HG02943 (cell line): ENCODE results near the gene CLCN5.
"Not testable (repeated sequence)": the region's sequence is repeated elsewhere in the genome, so short reads cannot be mapped to it uniquely, and the experiment has no call there.

ENCODE experiments used
- ATAC-seq: cut with Tn5 transposase; IDR thresholded peaks from one replicate; pipeline ENCODE4 v1.9.1; 2021; ENCODE audit warnings: mild to moderate bottlenecking, low read depth, moderate library complexity; ENCODE audit not compliant: unreplicated experiment

Gene CLCN5

GRCh38 chrX:49993661-49994060 is 71.3 kb downstream of the CLCN5 start:
- no peak for ATAC-seq

- ATAC-seq = no peak
These were observed 72.8 kb downstream of the CLCN5 start for GRCh38 chrX:49995107-49995731.

- no peak for ATAC-seq
These were observed 73.5 kb downstream of the CLCN5 start for GRCh38 chrX:49995795-49996455.

GRCh38 chrX:49996474-49996873 is 74.1 kb downstream of the CLCN5 start:
- no peak for ATAC-seq

- no peak for ATAC-seq
These were observed 76.7 kb downstream of the CLCN5 start for GRCh38 chrX:49999087-49999486.

- no peak for ATAC-seq
These were observed 78.6 kb downstream of the CLCN5 start for GRCh38 chrX:50000937-50001542.

- ATAC-seq = no peak
These were observed 79.8 kb downstream of the CLCN5 start for GRCh38 chrX:50002067-50002714.

- no peak for ATAC-seq
These were observed 81.1 kb downstream of the CLCN5 start for GRCh38 chrX:50003467-50003866.

- no peak for ATAC-seq
These were observed 81.5 kb downstream of the CLCN5 start for GRCh38 chrX:50003927-50004326.

GRCh38 chrX:50025591-50025990 is 103.2 kb downstream of the CLCN5 start:
- ATAC-seq = not testable (repeated sequence)

- ATAC-seq = no peak
These were observed 112.7 kb downstream of the CLCN5 start for GRCh38 chrX:50035126-50035525.

GRCh38 chrX:50036426-50036825 is 114.0 kb downstream of the CLCN5 start:
- ATAC-seq = no peak

- no peak for ATAC-seq
These were observed 123.4 kb downstream of the CLCN5 start for GRCh38 chrX:50045823-50046222.

- ATAC-seq = no peak
These were observed 126.8 kb downstream of the CLCN5 start for GRCh38 chrX:50049228-50049627.

GRCh38 chrX:50054147-50054546 is 131.8 kb downstream of the CLCN5 start:
- ATAC-seq = no peak

GRCh38 chrX:50066318-50066937 is 144.0 kb downstream of the CLCN5 start:
- ATAC-seq = no peak

GRCh38 chrX:50067435-50068284 is 145.3 kb downstream of the CLCN5 start:
- ATAC-seq = no peak

- ATAC-seq = no peak
These were observed 145.8 kb downstream of the CLCN5 start for GRCh38 chrX:50068285-50068563.

- ATAC-seq = no peak
These were observed 146.5 kb downstream of the CLCN5 start for GRCh38 chrX:50068893-50069292.

- no peak for ATAC-seq
These were observed 149.1 kb downstream of the CLCN5 start for GRCh38 chrX:50071494-50071893.
